ENCODE measurements around the gene TUBG2. TPM values are rescaled to one million over a fixed set of nuclear protein-coding genes. Genes with fewer than 3 reads are reported as not detected.

The TUBG2 gene
- total and polyA plus RNA-seq, 2 donors (not counting 1 experiment from before 2014, with no cell fraction given) = 16.7 to 19.0 TPM

DNA sequence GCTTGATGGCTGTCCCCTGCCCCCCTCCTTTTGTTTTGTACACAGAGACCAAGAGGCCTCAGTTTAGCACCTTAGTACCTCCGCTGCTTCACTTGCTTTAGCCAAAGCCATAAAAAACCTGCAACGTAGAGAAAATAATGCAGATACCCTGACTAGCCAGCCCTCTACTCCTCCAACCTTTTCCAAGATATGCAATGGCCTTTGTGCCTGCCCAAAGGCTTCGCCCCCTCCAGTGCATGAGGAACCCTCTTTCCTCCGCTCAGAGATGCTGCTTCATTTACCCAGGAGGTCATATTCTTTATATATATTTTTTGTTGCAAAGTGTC is 40.3 kb downstream of the TUBG2 start:
- Histone ChIP-seq H3K4me1 (ENCODE audit: control insufficient read depth in 2 of 2, insufficient read depth in 2 of 2, low read length in 2 of 2) (peaks cover 12 to 32% of the 10 kb centered on the region in 2 donors), H3K27ac (ENCODE audit: low read length in 2 of 2) (no peak overlapping the region), H3K9ac (ENCODE audit: low read length) (no peak overlapping the region), H3K9me3 (ENCODE audit: control extremely low read depth in 1 of 3, control insufficient read depth in 2 of 3, insufficient read depth in 1 of 3, low read length in 2 of 3) (no peaks in the 10 kb centered on the region), H3K4me3 (ENCODE audit: control extremely low read depth in 1 of 5, extremely low read depth in 1 of 5, insufficient read depth in 1 of 5, low read depth in 2 of 5, low read length in 4 of 5) (no peak overlapping the region), H3K27me3 (replicated peaks in 1 of 4; ENCODE audit: control extremely low read depth in 1 of 4, control insufficient read depth in 3 of 4, insufficient read depth in 4 of 4, low read length in 3 of 4) (no peaks in the 10 kb centered on the region), H3K79me2 (ENCODE audit: control insufficient read depth, insufficient read depth, low read length) (peaks cover 5% of the 10 kb centered on the region), H3K4me2 (replicated peaks; ENCODE audit: low read depth, low read length, poor library complexity, severe bottlenecking) (no peak overlapping the region), H3K36me3 (replicated peaks in 1 of 2; ENCODE audit: control extremely low read depth in 1 of 2, control insufficient read depth in 1 of 2, extremely low read depth in 1 of 2, insufficient read depth in 2 of 2, low read length in 1 of 2) (peaks cover 0 to 29% of the 10 kb centered on the region in 2 experiments), H4K20me1 (ENCODE audit: control insufficient read depth, insufficient read depth, low read length, poor library complexity, severe bottlenecking) (no peaks in the 10 kb centered on the region), H2AFZ (ENCODE audit: insufficient read depth, low read depth, low read length, poor library complexity, severe bottlenecking) (no peak overlapping the region)
- H3K27me3 Mint-ChIP-seq = no peaks in the 10 kb centered on the region
- DNase-seq (no peak), ATAC-seq (ENCODE audit: low read depth) (no peak)
- WGBS (ENCODE audit: insufficient coverage) = 90% methylated on average over 2 of the region's 4 CpGs
- POLR2A ChIA-PET = no interaction called here
- intact Hi-C loops (cut with micrococcal nuclease) = no loop called here
- TF ChIP-seq, protein P1, sequence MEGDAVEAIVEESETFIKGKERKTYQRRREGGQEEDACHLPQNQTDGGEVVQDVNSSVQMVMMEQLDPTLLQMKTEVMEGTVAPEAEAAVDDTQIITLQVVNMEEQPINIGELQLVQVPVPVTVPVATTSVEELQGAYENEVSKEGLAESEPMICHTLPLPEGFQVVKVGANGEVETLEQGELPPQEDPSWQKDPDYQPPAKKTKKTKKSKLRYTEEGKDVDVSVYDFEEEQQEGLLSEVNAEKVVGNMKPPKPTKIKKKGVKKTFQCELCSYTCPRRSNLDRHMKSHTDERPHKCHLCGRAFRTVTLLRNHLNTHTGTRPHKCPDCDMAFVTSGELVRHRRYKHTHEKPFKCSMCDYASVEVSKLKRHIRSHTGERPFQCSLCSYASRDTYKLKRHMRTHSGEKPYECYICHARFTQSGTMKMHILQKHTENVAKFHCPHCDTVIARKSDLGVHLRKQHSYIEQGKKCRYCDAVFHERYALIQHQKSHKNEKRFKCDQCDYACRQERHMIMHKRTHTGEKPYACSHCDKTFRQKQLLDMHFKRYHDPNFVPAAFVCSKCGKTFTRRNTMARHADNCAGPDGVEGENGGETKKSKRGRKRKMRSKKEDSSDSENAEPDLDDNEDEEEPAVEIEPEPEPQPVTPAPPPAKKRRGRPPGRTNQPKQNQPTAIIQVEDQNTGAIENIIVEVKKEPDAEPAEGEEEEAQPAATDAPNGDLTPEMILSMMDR (IDR thresholded peaks at IDR 0.05) = no peak
- TF ChIP-seq EZH2 (IDR thresholded peaks at IDR 0.05; ENCODE audit: borderline replicate concordance, insufficient read depth, low read depth, low read length, poor library complexity, severe bottlenecking) = no peak
- no peak overlapping the region for H3K27ac Mint-ChIP-seq
- H3K4me1 Mint-ChIP-seq = peaks cover 25% of the 10 kb centered on the region
- H3K9me3 Mint-ChIP-seq (ENCODE audit: insufficient read depth) = no peaks in the 10 kb centered on the region
- no peak overlapping the region for H3K4me3 Mint-ChIP-seq
- CTCF ChIA-PET = interaction anchor here (1.0 kb wide), 1 partner anchor 20 kb away, joined by 3 read pairs; no protein-coding TSS in a partner anchor

DNA sequence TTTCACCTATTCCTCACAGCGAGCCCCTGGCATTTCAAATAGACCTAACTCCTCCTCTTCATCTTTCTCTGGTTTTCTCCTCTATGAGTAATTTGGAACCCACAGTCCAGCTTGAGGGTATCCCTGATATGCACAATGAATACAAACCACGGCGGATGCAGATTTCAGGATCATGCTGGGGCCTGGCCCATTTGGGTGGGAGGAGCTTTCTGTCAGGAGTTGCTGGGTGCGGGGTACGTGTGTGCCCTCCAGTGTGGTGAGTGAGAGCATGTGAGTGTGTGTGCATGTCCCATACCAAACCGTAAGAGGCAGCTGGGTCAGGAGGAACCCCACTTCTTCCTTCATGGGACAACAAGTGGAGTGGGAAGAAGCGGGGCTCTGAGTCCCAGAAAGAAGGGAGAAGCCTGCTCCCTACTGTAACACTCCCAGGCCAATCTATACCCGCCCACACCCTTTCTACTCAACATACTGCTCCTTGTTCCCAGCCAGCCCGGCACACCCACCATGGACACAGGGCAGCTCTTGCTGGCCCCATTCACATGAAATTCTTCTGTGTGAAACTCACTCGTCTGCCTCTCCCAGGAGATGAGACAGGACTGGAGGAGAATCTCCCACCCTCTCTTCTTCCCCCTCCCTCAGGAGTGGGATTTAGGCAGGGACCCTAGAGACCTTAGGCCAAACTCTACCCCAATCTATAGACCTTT is 41.7 kb downstream of the TUBG2 start:
- H3K27me3 ChIP-seq (replicated peaks in 1 of 4; ENCODE audit: control extremely low read depth in 1 of 4, control insufficient read depth in 3 of 4, insufficient read depth in 4 of 4, low read length in 3 of 4) = no peaks in the 10 kb centered on the region
- Mint-ChIP-seq H3K4me3 (no peak overlapping the region), H3K9me3 (ENCODE audit: insufficient read depth) (no peaks in the 10 kb centered on the region), H3K27ac (no peak overlapping the region), H3K27me3 (no peaks in the 10 kb centered on the region), H3K4me1 (peaks cover 36% of the 10 kb centered on the region)
- peaks cover 5% of the 10 kb centered on the region for H3K79me2 ChIP-seq (ENCODE audit: control insufficient read depth, insufficient read depth, low read length)
- intact Hi-C loops (cut with micrococcal nuclease) = no loop called here
- H3K4me2 ChIP-seq (replicated peaks; ENCODE audit: low read depth, low read length, poor library complexity, severe bottlenecking) = no peak overlapping the region
- peaks cover 0 to 40% of the 10 kb centered on the region in 2 experiments for H3K36me3 ChIP-seq (replicated peaks in 1 of 2; ENCODE audit: control extremely low read depth in 1 of 2, control insufficient read depth in 1 of 2, extremely low read depth in 1 of 2, insufficient read depth in 2 of 2, low read length in 1 of 2)
- WGBS (ENCODE audit: insufficient coverage) = 98% methylated on average over 6 of the region's 10 CpGs
- ChIA-PET POLR2A (interaction anchor here (0.5 kb wide), 1 partner anchor 60 kb away, joined by 11 read pairs; no protein-coding TSS in a partner anchor), CTCF (interaction anchor here (0.6 kb wide), 2 partner anchors 160 to 396 kb away, joined by 3 read pairs; no protein-coding TSS in a partner anchor)
- no peak overlapping the region for H3K4me3 ChIP-seq (ENCODE audit: control extremely low read depth in 1 of 5, extremely low read depth in 1 of 5, insufficient read depth in 1 of 5, low read depth in 2 of 5, low read length in 4 of 5)
- H2AFZ ChIP-seq (ENCODE audit: insufficient read depth, low read depth, low read length, poor library complexity, severe bottlenecking) = no peak overlapping the region
- no peaks in the 10 kb centered on the region for H3K9me3 ChIP-seq (ENCODE audit: control extremely low read depth in 1 of 3, control insufficient read depth in 2 of 3, insufficient read depth in 1 of 3, low read length in 2 of 3)
- no peak for DNase-seq
- no peak overlapping the region for H3K9ac ChIP-seq (ENCODE audit: low read length)
- no peak for ATAC-seq (ENCODE audit: low read depth)
- peaks cover 21 to 46% of the 10 kb centered on the region in 2 donors for H3K4me1 ChIP-seq (ENCODE audit: control insufficient read depth in 2 of 2, insufficient read depth in 2 of 2, low read length in 2 of 2)
- H4K20me1 ChIP-seq (ENCODE audit: control insufficient read depth, insufficient read depth, low read length, poor library complexity, severe bottlenecking) = no peaks in the 10 kb centered on the region
- H3K27ac ChIP-seq (ENCODE audit: low read length in 2 of 2) = no peak overlapping the region
- TF ChIP-seq EZH2 (IDR thresholded peaks at IDR 0.05; ENCODE audit: borderline replicate concordance, insufficient read depth, low read depth, low read length, poor library complexity, severe bottlenecking) = no peak
- TF ChIP-seq, protein P1 (IDR thresholded peaks at IDR 0.05) = no peak
